Astrocyte (in vitro differentiated cells and primary cell): ENCODE results near the gene GLB1L.

Experiments used
- CTCF ChIP-seq: IDR thresholded peaks from 2 replicates; pipeline ENCODE4 v1.5.1; 2011; ENCODE audit warnings: low read depth, mild to moderate bottlenecking, inconsistent platforms, low read length, moderate library complexity; ENCODE audit not compliant: insufficient read depth
- EZH2 ChIP-seq: IDR thresholded peaks from 2 replicates; pipeline ENCODE4 v1.6.1; 2012; ENCODE audit warnings: mild to moderate bottlenecking, low read length, inconsistent platforms; ENCODE audit not compliant: insufficient read depth

- TF ChIP-seq CTCF (no peak), EZH2 (no peak)
These were observed 1.9 kb downstream of the GLB1L start for GRCh38 chr2:219243291-219243761.
